CD4-positive, CD25-positive, alpha-beta regulatory T cell (primary cell): ENCODE results near the gene SMIM22. TPM values are rescaled to one million over a fixed set of nuclear protein-coding genes. Genes with fewer than 3 reads are reported as not detected.

Experiments
- ATAC-seq, 2 donors: fragments of 150-1000 bp; cut with Tn5 transposase; one replicate each; pipeline ENCODE4 v1.10.0; 2021; ENCODE audit warnings: low read depth in 2 of 2, moderate number of reproducible peaks in 2 of 2, moderate library complexity in 1 of 2
- DNase-seq, 3 donors: peaks; one replicate each; pipeline versions ENCODE4 v3.0.0 to v3.0.0-alpha.2; 2012 to 2022; ENCODE audit warnings: mixed read lengths in 1 of 3
- H3K27ac ChIP-seq: one replicate; pipeline ENCODE4 v1.7.0; 2013; ENCODE audit warnings: mild to moderate bottlenecking, low read length; ENCODE audit not compliant: insufficient read depth, poor library complexity, severe bottlenecking
- H3K27me3 ChIP-seq: one replicate; pipeline ENCODE4 v1.7.0; 2013; ENCODE audit warnings: low read length; ENCODE audit not compliant: control insufficient read depth, insufficient read depth
- H3K36me3 ChIP-seq: one replicate; pipeline ENCODE4 v1.7.0; 2013; ENCODE audit warnings: mild to moderate bottlenecking, low read length, moderate library complexity; ENCODE audit not compliant: control insufficient read depth, insufficient read depth
- H3K4me1 ChIP-seq: 2 replicates; pipeline ENCODE4 v1.7.0; 2013; ENCODE audit warnings: mild to moderate bottlenecking, low read length; ENCODE audit not compliant: insufficient read depth, control insufficient read depth, poor library complexity, severe bottlenecking
- H3K4me3 ChIP-seq: one replicate; pipeline ENCODE4 v1.7.0; 2013; ENCODE audit warnings: low read depth, mild to moderate bottlenecking, low read length, moderate library complexity
- H3K9me3 ChIP-seq, 2 experiments: 1 replicate in 1 of 2; 2 replicates in 1 of 2; pipeline ENCODE4 v1.7.0; 2013; ENCODE audit warnings: low read length in 2 of 2, mild to moderate bottlenecking in 1 of 2, moderate library complexity in 1 of 2; ENCODE audit not compliant: control insufficient read depth in 2 of 2
- H3K27ac Mint-ChIP-seq, 3 donors: one replicate each; pipeline ENCODE4 v1.8.0; 2020 to 2022; ENCODE audit warnings: mild to moderate bottlenecking in 3 of 3, mixed read lengths in 3 of 3, moderate library complexity in 2 of 3
- H3K27me3 Mint-ChIP-seq: one replicate; pipeline ENCODE4 v1.8.0; 2022; ENCODE audit warnings: mild to moderate bottlenecking, mixed read lengths
- H3K36me3 Mint-ChIP-seq: one replicate; pipeline ENCODE4 v1.8.0; 2020; ENCODE audit warnings: mixed read lengths
- H3K4me1 Mint-ChIP-seq, 4 donors: one replicate each; pipeline ENCODE4 v1.8.0; 2020 to 2022; ENCODE audit warnings: mixed read lengths in 4 of 4, mild to moderate bottlenecking in 1 of 4
- H3K4me3 Mint-ChIP-seq, 4 donors: one replicate each; pipeline ENCODE4 v1.8.0; 2020 to 2022; ENCODE audit warnings: mild to moderate bottlenecking in 4 of 4, mixed read lengths in 4 of 4, moderate library complexity in 3 of 4
- H3K9me3 Mint-ChIP-seq, 7 donors: one replicate each; pipeline ENCODE4 v1.8.0; 2020 to 2022; ENCODE audit warnings: mixed read lengths in 7 of 7, mild to moderate bottlenecking in 3 of 7, moderate library complexity in 2 of 7
- polyA plus RNA-seq, 4 donors: library from polyadenylated mRNA; unstranded; fragments of 300-500 nt; fragmentation: Illumina TruSeq; gene quantifications; one replicate each; pipeline ENCODE4 v1.2.3, GENCODE V29; 2021
- total RNA-seq: library from RNA; stranded (reverse); gene quantifications from one replicate; pipeline ENCODE4 v1.2.3, GENCODE V29; 2022

SMIM22 gene
- total and polyA plus RNA-seq, 5 donors from 2014 or later: not detected

DNA sequence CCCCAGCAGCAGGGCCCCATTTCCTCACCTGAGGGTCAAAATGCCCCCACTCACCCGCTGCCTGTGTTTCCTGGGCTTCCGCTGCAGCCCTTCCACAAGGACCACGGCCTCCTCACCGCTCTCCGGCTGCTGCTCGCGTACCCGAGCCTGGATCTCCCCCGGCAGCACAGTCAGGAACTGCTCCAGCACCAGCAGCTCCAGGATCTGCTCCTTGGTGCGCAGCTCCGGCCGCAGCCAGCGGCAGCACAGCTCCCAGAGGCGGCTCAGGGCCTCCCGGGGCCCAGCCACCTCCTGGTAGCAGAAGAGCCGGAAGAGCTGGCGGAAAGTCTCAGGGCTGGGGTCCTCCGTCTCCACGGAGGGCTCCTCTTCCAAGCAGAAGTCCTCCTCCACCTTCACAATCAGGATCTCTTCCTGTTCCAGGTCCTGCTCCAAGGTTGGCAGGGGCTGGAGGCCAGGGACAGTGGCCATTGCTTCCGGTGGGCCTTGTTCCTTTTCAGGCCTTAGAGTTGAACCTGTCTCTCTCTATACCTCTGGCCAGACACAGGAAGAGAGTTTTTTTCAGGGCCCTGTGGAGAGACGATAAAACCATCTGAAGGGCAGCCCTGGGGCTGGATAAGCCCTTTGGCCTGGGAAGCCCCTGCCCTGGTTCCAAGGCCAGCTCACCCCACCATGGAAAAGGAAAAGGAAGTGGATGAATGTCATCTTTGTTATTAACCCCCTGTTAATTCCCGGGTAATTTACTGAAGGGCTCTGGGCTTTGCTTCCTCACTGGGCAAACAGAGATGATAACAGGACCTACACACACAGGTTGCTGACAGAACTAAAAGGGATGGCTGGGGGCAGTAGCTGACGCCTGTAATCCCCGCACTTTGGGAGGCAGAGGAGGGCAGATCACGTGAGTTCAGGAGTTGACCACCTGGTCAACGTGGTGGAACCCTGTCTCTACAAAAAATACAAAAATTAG, 29.4 kb upstream of the SMIM22 start:
- H3K4me3 Mint-ChIP-seq: peak overlapping the region; percentile 88 to 97 (median 92)
- no peak for DNase-seq
- Histone ChIP-seq H3K4me3 (peak overlapping the region; percentile 74), H3K27me3 (no peaks in the 10 kb centered on the region), H3K4me1 (peaks cover 28% of the 10 kb centered on the region), H3K36me3 (peaks cover 19% of the 10 kb centered on the region), H3K9me3 (no peaks in the 10 kb centered on the region), H3K27ac (peak overlapping the region; percentile 57)
- no peaks in the 10 kb centered on the region for H3K27me3 Mint-ChIP-seq
- H3K36me3 Mint-ChIP-seq: peaks cover 5% of the 10 kb centered on the region
- H3K4me1 Mint-ChIP-seq: peaks cover 11 to 49% (median 25%) of the 10 kb centered on the region in 4 donors
- peaks cover 0 to 2% (median 0%) of the 10 kb centered on the region in 7 donors for H3K9me3 Mint-ChIP-seq
- peak overlapping the region; percentile 95 for H3K27ac Mint-ChIP-seq
- ATAC-seq: no peak

DNA sequence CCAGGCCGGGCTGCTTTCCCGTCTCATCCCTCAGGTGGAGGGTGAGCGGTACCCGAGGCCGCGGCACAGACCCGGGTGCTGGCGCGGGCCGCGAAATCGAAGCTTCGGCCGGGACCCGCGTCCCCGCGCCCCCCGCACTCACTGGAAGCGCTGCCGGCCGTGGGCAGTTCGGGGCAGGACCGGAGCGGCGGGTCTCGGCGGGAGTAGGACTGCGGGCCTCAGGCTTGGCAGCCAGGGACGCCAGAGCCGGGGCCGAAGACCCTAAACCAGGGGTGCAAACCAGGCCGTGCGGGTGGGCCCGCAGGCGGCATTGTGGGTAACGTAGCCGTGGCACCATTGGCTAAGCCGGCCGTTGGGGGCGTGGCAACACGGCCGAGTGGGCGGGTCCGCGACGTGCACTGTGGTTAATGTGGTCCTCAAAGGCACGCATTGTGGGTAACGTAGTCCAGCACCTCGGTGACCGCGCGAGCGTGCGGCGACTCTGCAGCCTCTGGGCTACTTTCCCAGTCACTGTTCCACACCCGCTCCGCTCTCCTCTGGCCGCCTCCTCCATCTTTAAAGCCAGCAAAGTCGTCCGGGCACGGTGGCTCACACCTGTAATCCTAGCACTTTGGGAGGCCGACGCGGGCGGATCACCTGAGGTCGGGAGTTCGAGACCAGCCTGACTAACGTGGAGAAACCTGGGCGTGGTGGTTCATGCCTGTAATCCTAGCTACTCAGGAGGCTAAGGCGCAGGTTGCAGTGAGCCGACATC, 28.1 kb upstream of the SMIM22 start, which contains the start of gene ZNF500:
ZNF500 (minus strand) TSS at position 288 of the 754 bp plus-strand sequence. CDS start 1,184 bp downstream, outside the sequence.
- peaks cover 0 to 2% (median 0%) of the 10 kb centered on the region in 7 donors for H3K9me3 Mint-ChIP-seq
- no peaks in the 10 kb centered on the region for H3K27me3 Mint-ChIP-seq
- ATAC-seq (peak; percentile 98 to 99), DNase-seq (peak; percentile 91 to 96 (median 93))
- Histone ChIP-seq H3K27me3 (no peaks in the 10 kb centered on the region), H3K9me3 (no peaks in the 10 kb centered on the region), H3K36me3 (peaks cover 12% of the 10 kb centered on the region), H3K4me1 (peaks cover 28% of the 10 kb centered on the region), H3K27ac (peak within 1 kb of the TSS; percentile 74), H3K4me3 (peak within 1 kb of the TSS; percentile 96)
- H3K4me1 Mint-ChIP-seq: peaks cover 11 to 49% (median 25%) of the 10 kb centered on the region in 4 donors
- peaks cover 5% of the 10 kb centered on the region for H3K36me3 Mint-ChIP-seq
- H3K4me3 Mint-ChIP-seq: peak within 1 kb of the TSS; percentile 94 to 98 (median 96)
- H3K27ac Mint-ChIP-seq: peak within 1 kb of the TSS; percentile 95

DNA sequence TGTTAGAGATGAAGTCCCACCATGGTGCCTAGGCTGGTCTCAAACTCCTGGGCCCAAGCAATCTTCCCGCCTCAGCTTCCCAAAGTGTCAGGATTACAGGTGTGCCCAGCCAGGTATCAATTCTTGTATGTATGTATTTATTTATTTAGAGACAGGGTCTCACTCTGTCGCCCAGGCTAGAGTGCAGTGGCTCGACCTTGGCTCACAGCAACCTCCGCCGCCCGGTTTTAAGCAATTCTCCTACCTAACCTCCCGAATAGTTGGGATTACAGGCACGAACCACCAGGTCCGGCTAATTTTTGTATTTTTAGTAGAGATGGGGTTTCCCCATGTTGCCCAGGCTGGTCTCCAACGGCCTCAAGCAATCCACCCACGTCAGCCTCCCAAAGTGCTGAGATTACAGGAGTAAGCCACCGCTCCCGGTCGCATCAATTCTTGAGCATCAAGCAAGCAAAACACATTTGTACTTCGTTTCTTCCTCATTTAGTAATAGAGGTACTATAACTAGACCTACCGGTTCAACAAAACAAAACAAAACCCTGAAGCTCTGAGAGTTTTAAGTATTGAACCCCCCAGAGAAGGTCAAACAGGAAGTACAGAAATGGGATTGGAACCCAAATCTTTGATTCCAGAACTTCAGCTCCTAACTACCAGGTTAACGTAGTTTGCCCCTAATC, 27.2 kb upstream of the SMIM22 start:
- Mint-ChIP-seq H3K4me3 (peak overlapping the region; percentile 93 to 98 (median 96)), H3K9me3 (no peaks in the 10 kb centered on the region), H3K4me1 (peaks cover 11 to 49% (median 25%) of the 10 kb centered on the region in 4 donors), H3K27ac (peak overlapping the region; percentile 38 to 95 (median 91)), H3K27me3 (no peaks in the 10 kb centered on the region), H3K36me3 (peaks cover 5% of the 10 kb centered on the region)
- ATAC-seq: no peak
- H3K36me3 ChIP-seq: peaks cover 9% of the 10 kb centered on the region
- no peaks in the 10 kb centered on the region for H3K9me3 ChIP-seq
- no peaks in the 10 kb centered on the region for H3K27me3 ChIP-seq
- DNase-seq: no peak
- H3K4me1 ChIP-seq: peaks cover 28% of the 10 kb centered on the region
- peak overlapping the region; percentile 96 for H3K4me3 ChIP-seq
- peak overlapping the region; percentile 74 for H3K27ac ChIP-seq

DNA sequence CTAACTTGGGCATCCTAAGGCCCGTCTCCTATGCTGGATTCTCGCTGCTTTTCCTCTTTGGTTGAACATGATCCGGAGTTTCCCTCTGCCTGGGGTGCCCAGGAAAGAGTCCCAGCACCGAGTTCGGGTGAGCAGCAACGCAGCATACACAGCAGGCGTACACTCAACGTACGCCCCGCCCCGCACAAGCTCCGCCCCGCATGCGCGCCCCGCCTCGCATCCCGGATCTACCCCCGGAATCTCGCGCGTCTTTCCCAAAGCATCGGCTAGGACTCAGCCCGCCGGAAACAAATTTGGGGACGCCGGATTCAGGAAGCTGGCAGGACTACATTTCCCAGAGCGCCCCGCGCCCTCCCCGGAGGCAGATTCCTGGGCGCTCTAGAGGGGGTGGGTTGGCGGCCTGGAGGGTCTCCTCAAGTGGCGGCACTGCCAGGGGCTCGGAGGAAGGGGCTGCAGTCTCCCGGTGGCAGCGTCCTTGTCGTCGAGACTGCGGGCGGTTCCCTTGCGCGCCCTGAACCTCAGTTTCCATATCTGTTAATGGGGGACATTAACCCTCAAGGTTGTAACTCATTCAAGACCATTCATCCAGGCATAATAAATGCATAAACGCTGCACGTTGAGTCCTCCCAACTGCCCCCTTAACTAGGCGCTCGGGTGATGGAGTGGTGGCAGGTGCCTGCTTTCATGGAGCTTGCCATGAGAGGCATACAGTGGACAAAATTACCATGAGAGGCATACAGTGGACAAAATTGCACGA, 26.4 kb upstream of the SMIM22 start:
- Mint-ChIP-seq H3K4me3 (peak overlapping the region; percentile 93 to 98 (median 96)), H3K27me3 (no peaks in the 10 kb centered on the region), H3K27ac (peak overlapping the region; percentile 46 to 95 (median 91)), H3K9me3 (no peaks in the 10 kb centered on the region), H3K36me3 (peaks cover 4% of the 10 kb centered on the region), H3K4me1 (peaks cover 11 to 44% (median 25%) of the 10 kb centered on the region in 4 donors)
- DNase-seq: peak; percentile 71 to 95 (median 80)
- H3K4me1 ChIP-seq: peaks cover 28% of the 10 kb centered on the region
- H3K27ac ChIP-seq: peak overlapping the region; percentile 74
- peak; percentile 37 to 51 for ATAC-seq
- peaks cover 3% of the 10 kb centered on the region for H3K36me3 ChIP-seq
- H3K27me3 ChIP-seq: no peaks in the 10 kb centered on the region
- no peaks in the 10 kb centered on the region for H3K9me3 ChIP-seq
- H3K4me3 ChIP-seq: peak overlapping the region; percentile 96

DNA sequence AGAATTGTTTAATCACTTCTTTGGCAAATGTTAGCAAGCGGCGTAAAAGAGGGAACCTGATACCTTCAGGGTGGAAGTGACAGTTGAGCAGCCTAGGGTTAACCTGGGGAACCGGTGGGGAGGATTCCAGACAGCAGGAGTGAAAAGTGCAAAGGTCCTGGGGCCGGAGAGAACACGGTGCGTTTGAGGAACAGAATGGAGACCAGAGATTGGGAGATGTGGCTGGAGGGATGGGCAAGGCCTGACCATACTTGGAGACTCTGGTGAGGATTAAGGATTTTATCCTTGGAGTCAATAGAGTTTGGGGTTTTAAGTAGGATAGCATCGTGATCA, 25.9 kb upstream of the SMIM22 start:
- H3K27me3 ChIP-seq: no peaks in the 10 kb centered on the region
- no peaks in the 10 kb centered on the region for H3K36me3 Mint-ChIP-seq
- H3K27me3 Mint-ChIP-seq: no peaks in the 10 kb centered on the region
- no peaks in the 10 kb centered on the region for H3K9me3 Mint-ChIP-seq
- peaks cover 11 to 42% (median 27%) of the 10 kb centered on the region in 4 donors for H3K4me1 Mint-ChIP-seq
- H3K27ac Mint-ChIP-seq: peak overlapping the region; percentile 46 to 95 (median 91)
- H3K27ac ChIP-seq: peak overlapping the region; percentile 5
- H3K4me3 Mint-ChIP-seq: peak overlapping the region; percentile 93 to 98 (median 96)
- peak overlapping the region; percentile 19 for H3K4me3 ChIP-seq
- H3K36me3 ChIP-seq: no peaks in the 10 kb centered on the region
- H3K4me1 ChIP-seq: peaks cover 28% of the 10 kb centered on the region
- ATAC-seq (no peak), DNase-seq (no peak)
- H3K9me3 ChIP-seq: no peaks in the 10 kb centered on the region

DNA sequence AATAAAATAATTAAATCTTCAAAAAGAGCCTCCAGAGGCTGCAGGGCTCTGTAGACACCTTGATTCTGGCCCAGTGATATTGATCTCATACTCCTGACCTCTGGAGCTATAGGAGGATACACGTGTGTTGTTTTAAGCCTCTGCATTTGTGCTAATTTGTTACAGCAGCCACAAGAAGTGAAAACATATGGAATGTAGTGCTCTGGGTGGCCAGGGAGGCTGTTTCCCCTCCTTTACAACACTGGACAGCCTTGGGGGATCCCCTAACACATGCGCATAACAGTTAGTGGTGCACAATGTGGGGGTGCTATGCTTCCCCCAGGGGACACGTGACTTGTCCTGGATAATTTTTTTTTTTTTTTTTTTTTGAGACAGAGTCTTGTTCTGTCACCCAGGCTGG, 23.5 kb upstream of the SMIM22 start:
- H3K27me3 ChIP-seq: no peaks in the 10 kb centered on the region
- no peak overlapping the region for H3K27ac ChIP-seq
- DNase-seq (no peak), ATAC-seq (no peak)
- H3K4me3 ChIP-seq: no peak overlapping the region
- no peaks in the 10 kb centered on the region for H3K9me3 ChIP-seq
- H3K4me1 ChIP-seq: peaks cover 19% of the 10 kb centered on the region
- Mint-ChIP-seq H3K4me1 (peaks cover 10 to 27% (median 16%) of the 10 kb centered on the region in 4 donors), H3K9me3 (no peaks in the 10 kb centered on the region), H3K27ac (no peak overlapping the region), H3K27me3 (no peaks in the 10 kb centered on the region), H3K36me3 (no peaks in the 10 kb centered on the region), H3K4me3 (peak overlapping the region in 1 of 4 donors; percentile 54)
- H3K36me3 ChIP-seq: no peaks in the 10 kb centered on the region
